IMR-90 (cell line): ENCODE measurements around the gene PAN2. TPM values are rescaled to one million over a fixed set of nuclear protein-coding genes. Genes with fewer than 3 reads are reported as not detected.

ENCODE experiments used
- ATAC-seq: fragments of 200-7000 bp; cut with Tn5 transposase; 2 replicates; pipeline ENCODE4 v1.9.1; 2020; ENCODE audit warnings: low read depth, mild to moderate bottlenecking, moderate library complexity
- BruUV-seq: library from RNA; stranded (reverse); fragments of 400-500 nt; replicated peaks from 2 replicates; lab custom pipeline; 2021; lab: Mats Ljungman, UMichigan
- CTCF ChIA-PET: fragments of 300-600 bp; formaldehyde crosslinking; extraction: SDS; loops from one replicate; lab custom pipeline; 2021; ENCODE audit warnings: antibody characterized with exemption; lab: Yijun Ruan, JAX
- POLR2A ChIA-PET: fragments of 300-600 bp; sonication (Branson Sonifier 250); formaldehyde crosslinking; loops from one replicate; lab custom pipeline; 2022; ENCODE audit warnings: antibody characterized with exemption; ENCODE audit not compliant: unreplicated experiment; lab: Charles Lee
- DNase-seq: peaks from one replicate; pipeline ENCODE4 v3.0.0; 2013
- H2AFZ ChIP-seq: replicated peaks from 2 replicates; pipeline ENCODE3; 2013; ENCODE audit warnings: low read length, mild to moderate bottlenecking; ENCODE audit not compliant: poor library complexity
- H2AK5ac ChIP-seq: 2 replicates; pipeline ENCODE4 v1.6.1; 2013; ENCODE audit warnings: low read depth, low read length, inconsistent platforms
- H2AK9ac ChIP-seq: replicated peaks from 2 replicates; pipeline ENCODE3; 2013; ENCODE audit warnings: mild to moderate bottlenecking, low read depth, low read length, moderate library complexity; ENCODE audit not compliant: poor library complexity
- H2BK120ac ChIP-seq: 2 replicates; pipeline ENCODE4 v1.6.1; 2013; ENCODE audit warnings: low read depth, low read length, inconsistent platforms
- H2BK15ac ChIP-seq: 3 replicates; pipeline ENCODE4 v1.6.1; 2013; ENCODE audit warnings: low read depth, low read length, inconsistent platforms
- H2BK20ac ChIP-seq: 2 replicates; pipeline ENCODE4 v1.6.1; 2013; ENCODE audit warnings: low read depth, mild to moderate bottlenecking, inconsistent platforms, low read length, moderate library complexity
- H2BK5ac ChIP-seq: 2 replicates; pipeline ENCODE4 v1.6.1; 2013; ENCODE audit warnings: mild to moderate bottlenecking, low read depth, low read length, inconsistent platforms; ENCODE audit not compliant: poor library complexity, severe bottlenecking
- H3K14ac ChIP-seq: replicated peaks from 2 replicates; pipeline ENCODE4 v1.6.1; 2013; ENCODE audit warnings: low read depth, low read length, inconsistent platforms
- H3K18ac ChIP-seq: 2 replicates; pipeline ENCODE4 v1.6.1; 2013; ENCODE audit warnings: low read depth, low read length, control low read depth
- H3K23ac ChIP-seq: 2 replicates; pipeline ENCODE4 v1.6.1; 2013; ENCODE audit warnings: low read depth, low read length, inconsistent platforms
- H3K27ac ChIP-seq: 2 replicates; pipeline ENCODE4 v1.5.1; 2013; ENCODE audit warnings: mild to moderate bottlenecking, control low read depth, low read length; ENCODE audit not compliant: insufficient read depth
- H3K27me3 ChIP-seq: 2 replicates; pipeline ENCODE4 v1.6.1; 2013; ENCODE audit warnings: low read length; ENCODE audit not compliant: control insufficient read depth, insufficient read depth
- H3K36me3 ChIP-seq: 2 replicates; pipeline ENCODE4 v1.6.1; 2013; ENCODE audit warnings: low read length, mixed read lengths; ENCODE audit not compliant: control insufficient read depth, insufficient read depth
- H3K4ac ChIP-seq: 2 replicates; pipeline ENCODE4 v1.6.1; 2013; ENCODE audit warnings: low read depth, low read length, inconsistent platforms
- H3K4me1 ChIP-seq: 2 replicates; pipeline ENCODE4 v1.6.1; 2013; ENCODE audit warnings: low read length, mixed read lengths; ENCODE audit not compliant: control insufficient read depth, insufficient read depth
- H3K4me2 ChIP-seq: 2 replicates; pipeline ENCODE4 v1.6.1; 2013; ENCODE audit warnings: low read depth, mild to moderate bottlenecking, control low read depth, low read length, moderate library complexity
- H3K4me3 ChIP-seq: 2 replicates; pipeline ENCODE4 v1.5.1; 2013; ENCODE audit warnings: low read depth, mild to moderate bottlenecking, control low read depth, low read length, moderate library complexity; ENCODE audit not compliant: insufficient read depth
- H3K56ac ChIP-seq: 2 replicates; pipeline ENCODE4 v1.6.1; 2013; ENCODE audit warnings: low read length, inconsistent platforms; ENCODE audit not compliant: insufficient read depth; ENCODE audit errors: extremely low read depth
- H3K79me1 ChIP-seq, 2 experiments: 2 replicates each; pipeline ENCODE4 v1.6.1; 2013; ENCODE audit warnings: low read length in 2 of 2, inconsistent platforms in 1 of 2, low read depth in 1 of 2
- H3K9ac ChIP-seq: 2 replicates; pipeline ENCODE4 v1.6.1; 2013; ENCODE audit warnings: low read depth, low read length, control low read depth
- H3K9me1 ChIP-seq: 2 replicates; pipeline ENCODE4 v1.6.1; 2013; ENCODE audit warnings: low read length, inconsistent platforms; ENCODE audit not compliant: insufficient read depth
- H3K9me3 ChIP-seq: 2 replicates; pipeline ENCODE4 v1.6.1; 2013; ENCODE audit warnings: low read length; ENCODE audit not compliant: control insufficient read depth, insufficient read depth
- H4K20me1 ChIP-seq: 2 replicates; pipeline ENCODE4 v1.6.1; 2013; ENCODE audit warnings: low read length, inconsistent platforms; ENCODE audit not compliant: insufficient read depth
- H4K5ac ChIP-seq: 2 replicates; pipeline ENCODE4 v1.6.1; 2013; ENCODE audit warnings: mild to moderate bottlenecking, low read depth, low read length, control low read depth
- H4K8ac ChIP-seq, 2 experiments: 2 replicates each; pipeline ENCODE4 v1.6.1; 2013; ENCODE audit warnings: low read depth in 2 of 2, low read length in 2 of 2, control low read depth in 1 of 2, inconsistent platforms in 1 of 2
- H4K91ac ChIP-seq: 2 replicates; pipeline ENCODE4 v1.6.1; 2013; ENCODE audit warnings: low read depth, low read length, inconsistent platforms; ENCODE audit not compliant: insufficient read depth
- CEBPB ChIP-seq: IDR thresholded peaks from 2 replicates; pipeline ENCODE4 v1.6.1; 2012; ENCODE audit warnings: low read depth, low read length, improper control_type of control experiment
- FOS ChIP-seq: fragments of 150-350 bp; IDR thresholded peaks from 2 replicates; pipeline ENCODE4 v1.6.1; 2016; ENCODE audit warnings: low read depth, low read length
- WGBS, 2 experiments: methylation state at CpG; one replicate each; pipeline versions ENCODE4 v1.1.5 to v1.1.7; 2013; ENCODE audit warnings: missing lambda C conversion rate in 2 of 2; ENCODE audit not compliant: insufficient read length in 1 of 2; ENCODE audit errors: extremely low coverage in 2 of 2; 5-methylcytosine and 5-hydroxymethylcytosine counted together
- dilution Hi-C: fragments of 300-500 bp; cut with HindIII; formaldehyde crosslinking; loops from one replicate; pipeline ENCODE4 v1.14.3; 2018; ENCODE audit warnings: low sequenced_read_pairs; ENCODE audit not compliant: unreplicated experiment
- in situ Hi-C: fragments of 300-500 bp; cut with MboI; formaldehyde crosslinking; loops from 3 replicates; pipeline ENCODE4 v1.14.3; 2019; ENCODE audit warnings: low sequenced_read_pairs, inconsistent platforms, mixed read lengths
- intact Hi-C: fragments of 100-400 bp; cut with micrococcal nuclease; formaldehyde crosslinking; loops from 2 replicates; pipeline ENCODE4 v1.10.0; 2022
- polyA plus RNA-seq, 3 experiments: library from polyadenylated mRNA; depleted of rRNA; stranded (reverse); fragments of >200 nt; gene quantifications; 2 replicates each; pipeline ENCODE4 v1.2.3, GENCODE V29; 2012; ENCODE audit warnings: low replicate concordance in 1 of 3
- total RNA-seq: library from RNA; depleted of rRNA; stranded (reverse); fragments of >200 nt; gene quantifications from 2 replicates; pipeline ENCODE4 v1.2.3, GENCODE V29; 2012

The PAN2 gene
- total and polyA plus RNA-seq, 2 of the 4 experiments (the other 2 are of a cell fraction), result 9.7 to 20.2 TPM

GRCh38 chr12:56304276-56304675 is 29.5 kb downstream of the PAN2 start:
- Histone ChIP-seq H3K36me3 (peaks cover 20% of the 10 kb centered on the region), H3K14ac (no peak overlapping the region), H4K8ac (no peak overlapping the region), H3K27me3 (no peaks in the 10 kb centered on the region), H3K4me3 (no peak overlapping the region), H2AK9ac (no peak overlapping the region), H3K79me1 (peaks cover 11 to 27% of the 10 kb centered on the region in 2 experiments), H2BK5ac (no peak overlapping the region), H2BK120ac (no peak overlapping the region), H4K91ac (no peak overlapping the region), H2AK5ac (no peak overlapping the region), H4K20me1 (0 out of 2 replicates have a peak, but pooled peaks cover 5% of the 10 kb centered on the region), H3K27ac (no peak overlapping the region), H2BK15ac (no peak overlapping the region), H3K18ac (no peak overlapping the region), H3K4me1 (peaks cover 3% of the 10 kb centered on the region; the same call in 1 of the 2 replicates), H2AFZ (no peak overlapping the region), H3K56ac (no peak overlapping the region), H3K9ac (no peak overlapping the region), H3K9me3 (no peaks in the 10 kb centered on the region), H3K23ac (no peak overlapping the region), H4K5ac (no peak overlapping the region), H2BK20ac (no peak overlapping the region), H3K4ac (no peak overlapping the region), H3K4me2 (no peak overlapping the region), H3K9me1 (peaks cover 7% of the 10 kb centered on the region; the same call in 1 of the 2 replicates)
- WGBS, 2 experiments, result no CpG with 5 or more reads among the region's 3 CpGs
- no TSS peak for BruUV-seq
- CTCF ChIA-PET, result interaction anchor here (0.7 kb wide), 1 partner anchor 10 kb away, joined by 3 read pairs; no protein-coding TSS in a partner anchor
- intact Hi-C loops (no loop called here), in situ Hi-C loops (no loop called here), dilution Hi-C loops (no loop called here)
- DNase-seq, result no peak
- POLR2A ChIA-PET, result no interaction called here
- TF ChIP-seq FOS (no peak), CEBPB (no peak)
- ATAC-seq, result no peak
